GM21723 (cell line): ENCODE results near the gene PHF23.

Experiments used
- ATAC-seq: cut with Tn5 transposase; IDR thresholded peaks from one replicate; pipeline ENCODE4 v1.9.1; 2021; ENCODE audit warnings: mild to moderate bottlenecking, moderate library complexity; ENCODE audit not compliant: unreplicated experiment

Gene PHF23

GRCh38 chr17:7238420-7239090, 702 bp downstream of the PHF23 start:
- ATAC-seq, result no peak

- ATAC-seq, result no peak
Measured at GRCh38 chr17:7237761-7238419, 1.4 kb downstream of the PHF23 start.

GRCh38 chr17:7237266-7237760, 1.9 kb downstream of the PHF23 start:
- no peak for ATAC-seq

GRCh38 chr17:7236808-7237207, 2.4 kb downstream of the PHF23 start:
- no peak for ATAC-seq

GRCh38 chr17:7235693-7236665, 3.3 kb downstream of the PHF23 start:
- no peak for ATAC-seq

GRCh38 chr17:7234083-7234951, 4.9 kb downstream of the PHF23 start, which contains the start of gene DVL2:
Gene DVL2, minus strand, starts transcription at chr17:7234517. Its CDS starts 255 bp downstream, at chr17:7234262.
- peak; percentile 45 for ATAC-seq

- peak; percentile 4 for ATAC-seq
Measured at GRCh38 chr17:7233701-7234082, 5.6 kb downstream of the PHF23 start.

- no peak for ATAC-seq
Measured at GRCh38 chr17:7232114-7232513, 7.1 kb downstream of the PHF23 start.

- ATAC-seq, result no peak
Measured at GRCh38 chr17:7229504-7229903, 9.8 kb downstream of the PHF23 start.

GRCh38 chr17:7228920-7229319, 10.3 kb downstream of the PHF23 start:
- ATAC-seq, result no peak

- no peak for ATAC-seq
Measured at GRCh38 chr17:7226721-7227710, 12.2 kb downstream of the PHF23 start.

- ATAC-seq, result no peak
Measured at GRCh38 chr17:7225711-7226331, 13.4 kb downstream of the PHF23 start.

- ATAC-seq, result no peak
Measured at GRCh38 chr17:7224661-7225111, 14.6 kb downstream of the PHF23 start.

- ATAC-seq, result no peak
Measured at GRCh38 chr17:7224110-7224509, 15.1 kb downstream of the PHF23 start.

GRCh38 chr17:7223375-7223774, 15.9 kb downstream of the PHF23 start:
- ATAC-seq, result no peak

- ATAC-seq, result no peak
Measured at GRCh38 chr17:7222972-7223292, 16.3 kb downstream of the PHF23 start.

- ATAC-seq, result no peak
Measured at GRCh38 chr17:7222093-7222971, 16.9 kb downstream of the PHF23 start.
